NB4 (cell line): ENCODE measurements around the gene TEX54.

Source experiments
- MYC ChIP-seq: IDR thresholded peaks from 2 replicates; pipeline ENCODE4 v1.6.1; 2011; ENCODE audit warnings: low read depth, low read length
- POLR2A ChIP-seq: IDR thresholded peaks from 2 replicates; pipeline ENCODE4 v1.6.1; 2011; ENCODE audit warnings: mild to moderate bottlenecking; ENCODE audit not compliant: insufficient read length; ENCODE audit errors: extremely low read depth
- TF ChIP-seq, protein P1 (sequence below): IDR thresholded peaks from one replicate; pipeline ENCODE4 v1.5.1; 2012; ENCODE audit warnings: low read depth, low read length
- TF ChIP-seq, protein P2 (sequence below): IDR thresholded peaks from 2 replicates; pipeline ENCODE4 v1.6.1; 2011; ENCODE audit warnings: low read depth, low read length

DNA sequence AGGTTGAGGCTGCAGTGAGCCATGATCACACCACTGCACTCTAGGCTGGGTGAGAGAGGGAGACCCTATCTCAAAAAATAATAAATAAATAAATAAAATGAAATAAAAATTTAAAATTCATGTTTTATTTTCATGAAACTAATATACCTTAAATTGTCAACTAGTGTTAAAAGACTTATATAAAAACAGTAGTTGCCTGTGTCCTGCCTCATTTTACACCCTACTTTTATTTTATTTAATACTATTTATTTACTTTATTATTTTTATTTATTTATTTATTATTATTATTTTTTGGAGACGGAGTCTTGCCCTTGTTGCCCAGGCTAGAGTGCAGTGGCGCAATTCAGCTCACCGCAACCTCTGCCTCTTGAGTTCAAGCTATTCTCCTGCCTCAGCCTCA is 11.5 kb upstream of the TEX54 start:
- TF ChIP-seq, protein P1, sequence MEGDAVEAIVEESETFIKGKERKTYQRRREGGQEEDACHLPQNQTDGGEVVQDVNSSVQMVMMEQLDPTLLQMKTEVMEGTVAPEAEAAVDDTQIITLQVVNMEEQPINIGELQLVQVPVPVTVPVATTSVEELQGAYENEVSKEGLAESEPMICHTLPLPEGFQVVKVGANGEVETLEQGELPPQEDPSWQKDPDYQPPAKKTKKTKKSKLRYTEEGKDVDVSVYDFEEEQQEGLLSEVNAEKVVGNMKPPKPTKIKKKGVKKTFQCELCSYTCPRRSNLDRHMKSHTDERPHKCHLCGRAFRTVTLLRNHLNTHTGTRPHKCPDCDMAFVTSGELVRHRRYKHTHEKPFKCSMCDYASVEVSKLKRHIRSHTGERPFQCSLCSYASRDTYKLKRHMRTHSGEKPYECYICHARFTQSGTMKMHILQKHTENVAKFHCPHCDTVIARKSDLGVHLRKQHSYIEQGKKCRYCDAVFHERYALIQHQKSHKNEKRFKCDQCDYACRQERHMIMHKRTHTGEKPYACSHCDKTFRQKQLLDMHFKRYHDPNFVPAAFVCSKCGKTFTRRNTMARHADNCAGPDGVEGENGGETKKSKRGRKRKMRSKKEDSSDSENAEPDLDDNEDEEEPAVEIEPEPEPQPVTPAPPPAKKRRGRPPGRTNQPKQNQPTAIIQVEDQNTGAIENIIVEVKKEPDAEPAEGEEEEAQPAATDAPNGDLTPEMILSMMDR = no peak
- TF ChIP-seq, protein P2, sequence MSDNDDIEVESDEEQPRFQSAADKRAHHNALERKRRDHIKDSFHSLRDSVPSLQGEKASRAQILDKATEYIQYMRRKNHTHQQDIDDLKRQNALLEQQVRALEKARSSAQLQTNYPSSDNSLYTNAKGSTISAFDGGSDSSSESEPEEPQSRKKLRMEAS = no peak
- no peak for TF ChIP-seq POLR2A
- no peak for TF ChIP-seq MYC
